HepG2 (cell line): ENCODE data around the gene VAC14. TPM values are rescaled to one million over a fixed set of nuclear protein-coding genes. Genes with fewer than 3 reads are reported as not detected.
A peak's percentile ranks its signal among the peaks of the same experiment; 100 is the strongest.

Experiments used
- ARNTL ChIP-seq: sonication (generic); formaldehyde crosslinking; IDR thresholded peaks from 2 replicates; pipeline ENCODE4 v1.4.0; 2020; ENCODE audit warnings: mild to moderate bottlenecking, missing genetic modification reagents
- MIXL1 ChIP-seq: IDR thresholded peaks from 2 replicates; pipeline ENCODE4 v1.6.1; 2016
- MYC ChIP-seq: sonication (generic); formaldehyde crosslinking; IDR thresholded peaks from 2 replicates; pipeline ENCODE4 v1.9.0; 2021; ENCODE audit warnings: missing genetic modification reagents, borderline replicate concordance
- POLR2A ChIP-seq, 2 experiments: IDR thresholded peaks; 2 replicates each; pipeline ENCODE4 v1.6.1; 2011; ENCODE audit warnings: low read depth in 2 of 2, low read length in 2 of 2, mild to moderate bottlenecking in 1 of 2, moderate library complexity in 1 of 2; ENCODE audit not compliant: insufficient read depth in 1 of 2
- SAP130 ChIP-seq: IDR thresholded peaks from 2 replicates; pipeline ENCODE4 v1.6.1; 2016; ENCODE audit warnings: low read depth
- SMAD3 ChIP-seq: sonication (generic); formaldehyde crosslinking; IDR thresholded peaks from 2 replicates; pipeline ENCODE4 v1.4.0; 2020; ENCODE audit warnings: missing genetic modification reagents
- SRY ChIP-seq: sonication (generic); formaldehyde crosslinking; IDR thresholded peaks from 2 replicates; pipeline ENCODE4 v1.8.0; 2022; ENCODE audit warnings: mild to moderate bottlenecking, missing genetic modification reagents
- STAT5B ChIP-seq: sonication (generic); formaldehyde crosslinking; IDR thresholded peaks from 2 replicates; pipeline ENCODE4 v1.4.0; 2020; ENCODE audit warnings: missing genetic modification reagents
- SYNCRIP ChIP-seq: fragments of 200-400 bp; formaldehyde crosslinking; IDR thresholded peaks from 2 replicates; pipeline ENCODE4 v1.6.1; 2018; ENCODE audit warnings: mild to moderate bottlenecking, low read depth, low read length; ENCODE audit not compliant: insufficient read depth
- ZBTB7A ChIP-seq: sonication (generic); formaldehyde crosslinking; IDR thresholded peaks from 2 replicates; pipeline ENCODE4 v1.8.0; 2022; ENCODE audit warnings: mild to moderate bottlenecking, missing genetic modification reagents
- ZNF331 ChIP-seq: sonication (generic); formaldehyde crosslinking; IDR thresholded peaks from 2 replicates; pipeline ENCODE4 v1.4.0; 2020; ENCODE audit warnings: missing genetic modification reagents
- ZNF343 ChIP-seq: sonication (generic); formaldehyde crosslinking; IDR thresholded peaks from 2 replicates; pipeline ENCODE4 v1.4.0; 2020; ENCODE audit warnings: mild to moderate bottlenecking, missing genetic modification reagents
- ZNF431 ChIP-seq: sonication (generic); formaldehyde crosslinking; IDR thresholded peaks from 2 replicates; pipeline ENCODE4 v1.9.0; 2022; ENCODE audit warnings: missing genetic modification reagents, low read depth, mild to moderate bottlenecking, borderline replicate concordance
- ZNF432 ChIP-seq: sonication (generic); formaldehyde crosslinking; IDR thresholded peaks from 2 replicates; pipeline ENCODE4 v1.5.0; 2020; ENCODE audit warnings: missing genetic modification reagents, mild to moderate bottlenecking, borderline replicate concordance
- ZNF530 ChIP-seq: sonication (generic); formaldehyde crosslinking; IDR thresholded peaks from 2 replicates; pipeline ENCODE4 v1.5.0; 2020; ENCODE audit warnings: low read depth, mild to moderate bottlenecking, missing genetic modification reagents
- ZNF709 ChIP-seq: sonication (generic); formaldehyde crosslinking; IDR thresholded peaks from 2 replicates; pipeline ENCODE4 v1.5.0; 2020; ENCODE audit warnings: mild to moderate bottlenecking, missing genetic modification reagents
- ZNF749 ChIP-seq: sonication (generic); formaldehyde crosslinking; IDR thresholded peaks from 2 replicates; pipeline ENCODE4 v1.8.0; 2022; ENCODE audit warnings: mild to moderate bottlenecking, missing genetic modification reagents, moderate library complexity, borderline replicate concordance
- polyA plus RNA-seq, 8 experiments: library from polyadenylated mRNA; depleted of rRNA in 3 of 8; stranded (reverse) in 7 of 8; unstranded in 1 of 8; fragments of >200 nt; fragmentation: Illumina TruSeq in 4 of 8; extraction: Trizol in 4 of 8; gene quantifications; 2 replicates each; pipeline versions ENCODE4 v1.2.1 to v1.2.3, GENCODE V29; 2011 to 2016; ENCODE audit warnings: low read depth in 4 of 8, missing spikeins in 1 of 8, mixed read lengths in 1 of 8; ENCODE audit not compliant: insufficient read depth in 1 of 8
- total RNA-seq, 5 experiments: library from RNA; depleted of rRNA; stranded (reverse); fragments of >200 nt; fragmentation: Illumina TruSeq; extraction: Trizol; gene quantifications; 2 replicates each; pipeline ENCODE4 v1.2.3, GENCODE V29; 2016; ENCODE audit warnings: low read depth in 1 of 5
- TF ChIP-seq, protein P1 (sequence below): IDR thresholded peaks from 2 replicates; pipeline ENCODE4 v1.6.1; 2012; ENCODE audit warnings: inconsistent platforms
- TF ChIP-seq, protein P2 (sequence below): sonication (generic); formaldehyde crosslinking; IDR thresholded peaks from 2 replicates; pipeline ENCODE4 v1.5.0; 2020; ENCODE audit warnings: mild to moderate bottlenecking, low read depth, missing genetic modification reagents, borderline replicate concordance
- TF ChIP-seq, protein P3 (sequence below): sonication (generic); formaldehyde crosslinking; IDR thresholded peaks from 2 replicates; pipeline ENCODE4 v1.5.1; 2020; ENCODE audit warnings: missing genetic modification reagents, mild to moderate bottlenecking, borderline replicate concordance
- TF ChIP-seq, protein P4 (sequence below): IDR thresholded peaks from 2 replicates; pipeline ENCODE4 v1.6.1; 2012; ENCODE audit warnings: low read depth, low read length, improper control_type of control experiment
- TF ChIP-seq, protein P5 (sequence below): sonication (generic); formaldehyde crosslinking; IDR thresholded peaks from 2 replicates; pipeline ENCODE4 v1.5.0; 2020; ENCODE audit warnings: missing genetic modification reagents, mild to moderate bottlenecking, borderline replicate concordance
- TF ChIP-seq, protein P6 (sequence below): sonication (generic); formaldehyde crosslinking; IDR thresholded peaks from 2 replicates; pipeline ENCODE4 v1.5.0; 2020; ENCODE audit warnings: missing genetic modification reagents
- TF ChIP-seq, protein P7 (sequence below): sonication (generic); formaldehyde crosslinking; IDR thresholded peaks from 2 replicates; pipeline ENCODE4 v1.4.0; 2020; ENCODE audit warnings: mild to moderate bottlenecking, missing genetic modification reagents

Gene VAC14
- total and polyA plus RNA-seq, 2 of the 13 experiments (the other 11 are each of a cell fraction or from before 2014, with no cell fraction given) = 23.5 to 24.6 TPM

DNA sequence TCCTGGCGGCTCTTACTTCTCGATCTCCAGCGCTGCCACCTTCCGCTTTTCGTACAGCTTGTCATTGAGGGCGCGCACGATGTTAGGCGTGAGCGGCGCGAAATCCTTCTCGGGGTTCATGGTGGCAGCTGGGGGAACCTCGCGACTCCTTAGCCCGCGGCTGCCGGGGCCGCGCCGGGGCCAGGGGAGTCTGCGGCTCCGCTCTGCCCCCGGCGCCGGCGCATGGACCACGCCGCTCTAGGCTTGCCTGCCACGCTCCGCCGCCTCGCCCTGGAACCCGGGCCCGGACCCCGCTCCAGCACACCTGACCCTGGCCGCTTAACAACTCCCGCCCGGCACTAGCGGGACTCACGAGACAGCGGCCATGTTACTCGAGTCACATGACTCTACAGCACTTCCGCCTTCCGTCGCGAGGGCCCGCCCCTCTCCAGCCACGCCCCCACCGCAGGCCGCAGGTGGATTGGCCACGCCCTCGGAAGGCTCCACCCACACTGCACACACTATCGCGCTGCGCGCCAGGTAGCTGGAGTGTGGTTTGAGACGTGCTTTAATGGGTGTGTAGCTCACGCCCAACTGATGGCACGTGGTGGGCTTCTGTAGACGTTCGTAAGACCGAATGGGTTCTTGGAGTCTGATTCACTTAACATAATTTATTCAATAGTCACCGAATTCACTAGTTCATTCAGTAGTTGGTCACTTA is at the start of gene VAC14 (continued):
- TF ChIP-seq ZNF709 (CRISPR knock-in tag) = no peak
- TF ChIP-seq SYNCRIP = no peak
- no peak; the same call in 1 of the 2 replicates for TF ChIP-seq ZNF749 (CRISPR knock-in tag)
- TF ChIP-seq, protein P1, sequence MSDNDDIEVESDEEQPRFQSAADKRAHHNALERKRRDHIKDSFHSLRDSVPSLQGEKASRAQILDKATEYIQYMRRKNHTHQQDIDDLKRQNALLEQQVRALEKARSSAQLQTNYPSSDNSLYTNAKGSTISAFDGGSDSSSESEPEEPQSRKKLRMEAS = peak; percentile 93
- TF ChIP-seq POLR2A (IDR thresholded peaks at IDR 0.05; ENCODE audit: insufficient read depth in 1 of 2, low read depth in 2 of 2, low read length in 2 of 2) = peak; percentile 85 to 92
- TF ChIP-seq, protein P2, sequence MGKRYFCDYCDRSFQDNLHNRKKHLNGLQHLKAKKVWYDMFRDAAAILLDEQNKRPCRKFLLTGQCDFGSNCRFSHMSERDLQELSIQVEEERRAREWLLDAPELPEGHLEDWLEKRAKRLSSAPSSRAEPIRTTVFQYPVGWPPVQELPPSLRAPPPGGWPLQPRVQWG = no peak
- no peak for TF ChIP-seq ARNTL
- peak; percentile 90 for TF ChIP-seq MYC (CRISPR knock-in tag)
- TF ChIP-seq SAP130 = peak; percentile 100
- no peak for TF ChIP-seq ZNF530 (CRISPR knock-in tag)
- no peak for TF ChIP-seq ZNF431
- TF ChIP-seq, protein P3, sequence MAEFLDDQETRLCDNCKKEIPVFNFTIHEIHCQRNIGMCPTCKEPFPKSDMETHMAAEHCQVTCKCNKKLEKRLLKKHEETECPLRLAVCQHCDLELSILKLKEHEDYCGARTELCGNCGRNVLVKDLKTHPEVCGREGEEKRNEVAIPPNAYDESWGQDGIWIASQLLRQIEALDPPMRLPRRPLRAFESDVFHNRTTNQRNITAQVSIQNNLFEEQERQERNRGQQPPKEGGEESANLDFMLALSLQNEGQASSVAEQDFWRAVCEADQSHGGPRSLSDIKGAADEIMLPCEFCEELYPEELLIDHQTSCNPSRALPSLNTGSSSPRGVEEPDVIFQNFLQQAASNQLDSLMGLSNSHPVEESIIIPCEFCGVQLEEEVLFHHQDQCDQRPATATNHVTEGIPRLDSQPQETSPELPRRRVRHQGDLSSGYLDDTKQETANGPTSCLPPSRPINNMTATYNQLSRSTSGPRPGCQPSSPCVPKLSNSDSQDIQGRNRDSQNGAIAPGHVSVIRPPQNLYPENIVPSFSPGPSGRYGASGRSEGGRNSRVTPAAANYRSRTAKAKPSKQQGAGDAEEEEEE (CRISPR knock-in tag) = no peak; the same call in 1 of the 2 replicates
- TF ChIP-seq, protein P4, sequence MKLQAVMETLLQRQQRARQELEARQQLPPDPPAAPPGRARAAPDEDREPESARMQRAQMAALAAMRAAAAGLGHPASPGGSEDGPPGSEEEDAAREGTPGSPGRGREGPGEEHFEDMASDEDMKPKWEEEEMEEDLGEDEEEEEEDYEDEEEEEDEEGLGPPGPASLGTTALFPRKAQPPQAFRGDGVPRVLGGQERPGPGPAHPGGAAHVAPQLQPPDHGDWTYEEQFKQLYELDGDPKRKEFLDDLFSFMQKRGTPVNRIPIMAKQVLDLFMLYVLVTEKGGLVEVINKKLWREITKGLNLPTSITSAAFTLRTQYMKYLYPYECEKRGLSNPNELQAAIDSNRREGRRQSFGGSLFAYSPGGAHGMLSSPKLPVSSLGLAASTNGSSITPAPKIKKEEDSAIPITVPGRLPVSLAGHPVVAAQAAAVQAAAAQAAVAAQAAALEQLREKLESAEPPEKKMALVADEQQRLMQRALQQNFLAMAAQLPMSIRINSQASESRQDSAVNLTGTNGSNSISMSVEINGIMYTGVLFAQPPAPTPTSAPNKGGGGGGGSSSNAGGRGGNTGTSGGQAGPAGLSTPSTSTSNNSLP = 0 out of 2 replicates have a peak, but pooled peaks have one; percentile 15
- TF ChIP-seq, protein P5, sequence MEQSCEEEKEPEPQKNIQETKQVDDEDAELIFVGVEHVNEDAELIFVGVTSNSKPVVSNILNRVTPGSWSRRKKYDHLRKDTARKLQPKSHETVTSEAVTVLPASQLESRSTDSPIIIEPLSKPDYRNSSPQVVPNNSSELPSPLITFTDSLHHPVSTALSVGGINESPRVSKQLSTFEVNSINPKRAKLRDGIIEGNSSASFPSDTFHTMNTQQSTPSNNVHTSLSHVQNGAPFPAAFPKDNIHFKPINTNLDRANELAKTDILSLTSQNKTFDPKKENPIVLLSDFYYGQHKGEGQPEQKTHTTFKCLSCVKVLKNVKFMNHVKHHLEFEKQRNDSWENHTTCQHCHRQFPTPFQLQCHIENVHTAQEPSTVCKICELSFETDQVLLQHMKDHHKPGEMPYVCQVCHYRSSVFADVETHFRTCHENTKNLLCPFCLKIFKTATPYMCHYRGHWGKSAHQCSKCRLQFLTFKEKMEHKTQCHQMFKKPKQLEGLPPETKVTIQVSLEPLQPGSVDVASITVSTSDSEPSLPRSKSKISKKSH (CRISPR knock-in tag) = no peak
- no peak for TF ChIP-seq STAT5B (CRISPR knock-in tag)
- peak; percentile 56 for TF ChIP-seq MIXL1
- TF ChIP-seq SMAD3 (CRISPR knock-in tag) = no peak
- TF ChIP-seq ZNF343 = 0 out of 2 replicates have a peak, but pooled peaks have one; percentile 56
- no peak for TF ChIP-seq ZNF432 (CRISPR knock-in tag)
- TF ChIP-seq, protein P6, sequence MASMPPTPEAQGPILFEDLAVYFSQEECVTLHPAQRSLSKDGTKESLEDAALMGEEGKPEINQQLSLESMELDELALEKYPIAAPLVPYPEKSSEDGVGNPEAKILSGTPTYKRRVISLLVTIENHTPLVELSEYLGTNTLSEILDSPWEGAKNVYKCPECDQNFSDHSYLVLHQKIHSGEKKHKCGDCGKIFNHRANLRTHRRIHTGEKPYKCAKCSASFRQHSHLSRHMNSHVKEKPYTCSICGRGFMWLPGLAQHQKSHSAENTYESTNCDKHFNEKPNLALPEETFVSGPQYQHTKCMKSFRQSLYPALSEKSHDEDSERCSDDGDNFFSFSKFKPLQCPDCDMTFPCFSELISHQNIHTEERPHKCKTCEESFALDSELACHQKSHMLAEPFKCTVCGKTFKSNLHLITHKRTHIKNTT (CRISPR knock-in tag) = no peak
- TF ChIP-seq ZNF331 (CRISPR knock-in tag) = peak; percentile 62
- 0 out of 2 replicates have a peak, but pooled peaks have one; percentile 17 for TF ChIP-seq SRY (CRISPR knock-in tag)
- TF ChIP-seq, protein P7, sequence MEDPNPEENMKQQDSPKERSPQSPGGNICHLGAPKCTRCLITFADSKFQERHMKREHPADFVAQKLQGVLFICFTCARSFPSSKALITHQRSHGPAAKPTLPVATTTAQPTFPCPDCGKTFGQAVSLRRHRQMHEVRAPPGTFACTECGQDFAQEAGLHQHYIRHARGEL (CRISPR knock-in tag) = no peak
- TF ChIP-seq ZBTB7A (CRISPR knock-in tag) = no peak
